ENCODE measurements around the gene GPR141. TPM values are rescaled to one million over a fixed set of nuclear protein-coding genes. Genes with fewer than 3 reads are reported as not detected.

Gene GPR141
- polyA plus RNA-seq, 3 donors = 25.4 to 26.6 (median 25.5) TPM

DNA sequence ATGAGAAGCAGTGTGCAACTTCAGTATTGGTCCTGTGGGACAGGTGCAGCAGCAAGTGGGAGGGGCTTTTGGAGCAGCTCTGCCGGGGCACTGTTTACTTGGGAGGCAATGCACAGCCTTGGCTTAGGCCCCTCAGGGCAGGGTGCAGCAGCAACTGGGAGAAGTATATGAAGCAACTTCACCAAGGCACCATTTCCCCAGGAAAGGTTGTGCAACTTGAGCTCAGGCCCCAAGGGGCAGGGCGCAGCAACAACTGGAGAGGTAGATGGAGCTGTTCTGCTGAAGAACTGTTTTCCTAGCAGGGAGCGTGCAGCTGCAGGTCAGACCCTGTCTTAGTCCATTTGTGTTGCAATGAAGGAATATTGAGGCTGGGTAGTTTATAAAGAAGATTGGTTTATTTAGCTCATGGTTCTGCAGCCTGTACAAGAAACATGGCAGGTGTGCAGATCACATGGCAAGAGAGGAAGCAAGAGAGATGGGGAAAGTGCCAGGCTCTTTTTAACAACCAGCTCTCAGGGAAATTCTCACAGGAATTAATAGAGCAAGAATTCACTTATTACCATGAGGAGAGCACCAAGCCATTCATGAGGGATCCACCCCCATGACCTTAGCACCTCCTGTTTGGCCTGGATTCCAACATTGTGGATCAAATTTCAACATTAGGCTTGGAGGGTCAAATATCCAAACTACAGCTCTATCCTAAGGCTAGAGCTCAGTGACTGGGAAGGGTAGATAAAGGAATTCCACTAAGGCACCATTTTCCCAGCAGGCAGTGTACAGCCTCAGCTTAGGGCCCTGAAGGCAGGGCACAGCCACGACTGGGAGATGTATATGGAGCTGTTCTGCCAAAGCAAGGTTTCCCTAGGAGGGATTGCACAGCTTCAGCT, 10.9 kb downstream of the GPR141 start:
- peaks cover 81% of the 10 kb centered on the region for H3K4me1 Mint-ChIP-seq
- DNase-seq = peak; percentile 35 to 77 (median 75)
- peaks cover 10 to 24% of the 10 kb centered on the region in 2 donors for H3K36me3 ChIP-seq (replicated peaks in 1 of 2; ENCODE audit: control insufficient read depth in 1 of 2, insufficient read depth in 2 of 2, low read length in 2 of 2)
- peak overlapping the region; percentile 81 to 89 (median 88) for H3K27ac Mint-ChIP-seq
- intact Hi-C loops (cut with micrococcal nuclease) = no loop called here
- peak overlapping the region; percentile 1 for H2AFZ ChIP-seq (ENCODE audit: insufficient read depth, low read depth, low read length, poor library complexity, severe bottlenecking)
- H3K36me3 Mint-ChIP-seq = peaks cover 27 to 55% of the 10 kb centered on the region in 2 donors
- no peaks in the 10 kb centered on the region for H3K27me3 ChIP-seq (ENCODE audit: control insufficient read depth in 2 of 2, insufficient read depth in 2 of 2, low read length in 2 of 2)
- H3K9me3 Mint-ChIP-seq = peaks cover 0 to 5% (median 0%) of the 10 kb centered on the region in 7 donors
- H3K9me3 ChIP-seq (replicated peaks in 1 of 2; ENCODE audit: control insufficient read depth in 1 of 2, insufficient read depth in 1 of 2, low read length in 2 of 2) = no peaks in the 10 kb centered on the region
- peak overlapping the region in 1 of 3 experiments; percentile 59 for H3K4me3 ChIP-seq (replicated peaks in 1 of 3; ENCODE audit: low read depth in 2 of 3, low read length in 3 of 3)
- H3K79me2 ChIP-seq (ENCODE audit: insufficient read depth, low read length) = peaks cover 100% of the 10 kb centered on the region
- WGBS (ENCODE audit: insufficient coverage) = 18% methylated on average over 3 of the region's 4 CpGs
- H4K20me1 ChIP-seq (ENCODE audit: insufficient read depth, low read length) = no peaks in the 10 kb centered on the region
- no peak overlapping the region for H3K9ac ChIP-seq (ENCODE audit: insufficient read depth, low read length, poor library complexity, severe bottlenecking)
- peaks cover 44 to 85% of the 10 kb centered on the region in 2 donors for H3K4me1 ChIP-seq (ENCODE audit: control insufficient read depth in 1 of 2, insufficient read depth in 2 of 2, low read length in 2 of 2)
- peak overlapping the region; percentile 37 to 68 for H3K4me3 Mint-ChIP-seq
- H3K27ac ChIP-seq (ENCODE audit: low read depth in 1 of 2, low read length in 2 of 2) = peak overlapping the region; percentile 81 to 83
- H3K27me3 Mint-ChIP-seq (ENCODE audit: low read depth in 3 of 3) = no peaks in the 10 kb centered on the region
- TF ChIP-seq, protein P1, sequence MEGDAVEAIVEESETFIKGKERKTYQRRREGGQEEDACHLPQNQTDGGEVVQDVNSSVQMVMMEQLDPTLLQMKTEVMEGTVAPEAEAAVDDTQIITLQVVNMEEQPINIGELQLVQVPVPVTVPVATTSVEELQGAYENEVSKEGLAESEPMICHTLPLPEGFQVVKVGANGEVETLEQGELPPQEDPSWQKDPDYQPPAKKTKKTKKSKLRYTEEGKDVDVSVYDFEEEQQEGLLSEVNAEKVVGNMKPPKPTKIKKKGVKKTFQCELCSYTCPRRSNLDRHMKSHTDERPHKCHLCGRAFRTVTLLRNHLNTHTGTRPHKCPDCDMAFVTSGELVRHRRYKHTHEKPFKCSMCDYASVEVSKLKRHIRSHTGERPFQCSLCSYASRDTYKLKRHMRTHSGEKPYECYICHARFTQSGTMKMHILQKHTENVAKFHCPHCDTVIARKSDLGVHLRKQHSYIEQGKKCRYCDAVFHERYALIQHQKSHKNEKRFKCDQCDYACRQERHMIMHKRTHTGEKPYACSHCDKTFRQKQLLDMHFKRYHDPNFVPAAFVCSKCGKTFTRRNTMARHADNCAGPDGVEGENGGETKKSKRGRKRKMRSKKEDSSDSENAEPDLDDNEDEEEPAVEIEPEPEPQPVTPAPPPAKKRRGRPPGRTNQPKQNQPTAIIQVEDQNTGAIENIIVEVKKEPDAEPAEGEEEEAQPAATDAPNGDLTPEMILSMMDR (IDR thresholded peaks at IDR 0.05) = no peak
- peak overlapping the region; percentile 58 for H3K4me2 ChIP-seq (replicated peaks; ENCODE audit: extremely low read depth, low read length, poor library complexity, severe bottlenecking)

DNA sequence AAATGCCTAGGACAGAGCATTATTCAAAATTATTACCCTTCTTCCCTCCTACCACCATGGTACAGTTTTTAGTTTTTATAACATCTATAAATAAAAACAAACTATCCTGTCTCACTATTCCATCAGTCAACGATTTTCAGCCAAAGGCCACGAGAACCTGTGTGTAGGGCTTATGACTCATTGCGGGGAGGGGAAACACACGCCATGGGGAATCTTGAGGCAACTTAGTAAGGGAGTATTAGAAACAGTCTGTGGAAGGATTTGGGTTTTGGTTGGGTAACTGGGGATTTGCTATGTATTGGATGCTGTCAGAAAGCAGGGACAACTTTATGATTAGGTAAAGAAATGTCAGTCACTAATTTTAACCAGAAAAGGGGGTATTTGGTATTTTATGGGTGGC, 14.7 kb downstream of the GPR141 start:
- TF ChIP-seq, protein P1 (IDR thresholded peaks at IDR 0.05) = no peak
- peak overlapping the region in 1 of 2 donors; percentile 68 for H3K27ac ChIP-seq (ENCODE audit: low read depth in 1 of 2, low read length in 2 of 2)
- whole genome bisulfite sequencing (ENCODE audit: insufficient coverage) = 53% methylated on average over 3 of the region's 4 CpGs
- H3K4me1 ChIP-seq (ENCODE audit: control insufficient read depth in 1 of 2, insufficient read depth in 2 of 2, low read length in 2 of 2) = peaks cover 57 to 80% of the 10 kb centered on the region in 2 donors
- peaks cover 0 to 2% (median 0%) of the 10 kb centered on the region in 7 donors for H3K9me3 Mint-ChIP-seq
- H3K4me3 Mint-ChIP-seq = no peak overlapping the region
- no peaks in the 10 kb centered on the region for H3K27me3 ChIP-seq (ENCODE audit: control insufficient read depth in 2 of 2, insufficient read depth in 2 of 2, low read length in 2 of 2)
- H3K27ac Mint-ChIP-seq = peak overlapping the region; percentile 3 to 93 (median 68)
- H3K4me2 ChIP-seq (replicated peaks; ENCODE audit: extremely low read depth, low read length, poor library complexity, severe bottlenecking) = no peak overlapping the region
- intact Hi-C loops (cut with micrococcal nuclease) = no loop called here
- DNase-seq = peak; percentile 36 to 82 (median 53)
- H3K36me3 ChIP-seq (replicated peaks in 1 of 2; ENCODE audit: control insufficient read depth in 1 of 2, insufficient read depth in 2 of 2, low read length in 2 of 2) = peaks cover 11 to 32% of the 10 kb centered on the region in 2 donors
- H2AFZ ChIP-seq (ENCODE audit: insufficient read depth, low read depth, low read length, poor library complexity, severe bottlenecking) = no peak overlapping the region
- peaks cover 78% of the 10 kb centered on the region for H3K4me1 Mint-ChIP-seq
- no peaks in the 10 kb centered on the region for H3K9me3 ChIP-seq (replicated peaks in 1 of 2; ENCODE audit: control insufficient read depth in 1 of 2, insufficient read depth in 1 of 2, low read length in 2 of 2)
- no peaks in the 10 kb centered on the region for H4K20me1 ChIP-seq (ENCODE audit: insufficient read depth, low read length)
- no peak overlapping the region for H3K9ac ChIP-seq (ENCODE audit: insufficient read depth, low read length, poor library complexity, severe bottlenecking)
- peaks cover 0 to 1% (median 0%) of the 10 kb centered on the region in 3 donors for H3K27me3 Mint-ChIP-seq (ENCODE audit: low read depth in 3 of 3)
- H3K79me2 ChIP-seq (ENCODE audit: insufficient read depth, low read length) = peaks cover 99% of the 10 kb centered on the region
- no peak overlapping the region for H3K4me3 ChIP-seq (replicated peaks in 1 of 3; ENCODE audit: low read depth in 2 of 3, low read length in 3 of 3)
- peaks cover 29 to 50% of the 10 kb centered on the region in 2 donors for H3K36me3 Mint-ChIP-seq
